DOHH2 (cell line): ENCODE data around the gene CEP85.

ENCODE experiments used
- EZH2phosphoT487 ChIP-seq: fragments of 200-600 bp; sonication (generic); IDR thresholded peaks from 2 replicates; pipeline ENCODE4 v1.6.1; 2017; ENCODE audit warnings: borderline replicate concordance, mild to moderate bottlenecking, antibody characterized with exemption, low read length, moderate library complexity, mixed read lengths
- TF ChIP-seq, protein P1 (sequence below): fragments of 200-600 bp; sonication (generic); IDR thresholded peaks from one replicate; pipeline ENCODE4 v1.5.1; 2014; ENCODE audit warnings: antibody characterized with exemption, mild to moderate bottlenecking, low read depth, low read length; ENCODE audit not compliant: poor library complexity, severe bottlenecking

- TF ChIP-seq, protein P1, sequence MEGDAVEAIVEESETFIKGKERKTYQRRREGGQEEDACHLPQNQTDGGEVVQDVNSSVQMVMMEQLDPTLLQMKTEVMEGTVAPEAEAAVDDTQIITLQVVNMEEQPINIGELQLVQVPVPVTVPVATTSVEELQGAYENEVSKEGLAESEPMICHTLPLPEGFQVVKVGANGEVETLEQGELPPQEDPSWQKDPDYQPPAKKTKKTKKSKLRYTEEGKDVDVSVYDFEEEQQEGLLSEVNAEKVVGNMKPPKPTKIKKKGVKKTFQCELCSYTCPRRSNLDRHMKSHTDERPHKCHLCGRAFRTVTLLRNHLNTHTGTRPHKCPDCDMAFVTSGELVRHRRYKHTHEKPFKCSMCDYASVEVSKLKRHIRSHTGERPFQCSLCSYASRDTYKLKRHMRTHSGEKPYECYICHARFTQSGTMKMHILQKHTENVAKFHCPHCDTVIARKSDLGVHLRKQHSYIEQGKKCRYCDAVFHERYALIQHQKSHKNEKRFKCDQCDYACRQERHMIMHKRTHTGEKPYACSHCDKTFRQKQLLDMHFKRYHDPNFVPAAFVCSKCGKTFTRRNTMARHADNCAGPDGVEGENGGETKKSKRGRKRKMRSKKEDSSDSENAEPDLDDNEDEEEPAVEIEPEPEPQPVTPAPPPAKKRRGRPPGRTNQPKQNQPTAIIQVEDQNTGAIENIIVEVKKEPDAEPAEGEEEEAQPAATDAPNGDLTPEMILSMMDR = no peak
- TF ChIP-seq EZH2phosphoT487 = no peak
Observed at GRCh38 chr1:26221094-26221493, 12.9 kb upstream of the CEP85 start.
